Right atrium auricular region (tissue), 2 donors: Measurements from ENCODE around the gene PFDN6. TPM values are rescaled to one million over a fixed set of nuclear protein-coding genes. Genes with fewer than 3 reads are reported as not detected.
A peak's percentile ranks its signal among the peaks of the same experiment; 100 is the strongest.

Experiments
- DNase-seq: peaks from one replicate; pipeline ENCODE4 v3.0.0-alpha.2; 2019; ENCODE audit warnings: low spot score
- H3K27ac ChIP-seq, 2 donors: fragments of 200-600 bp; sonication (generic); 1 replicate in 1 of 2; 2 replicates in 1 of 2; pipeline ENCODE4 v1.5.1; 2016 to 2019
- H3K27me3 ChIP-seq, 2 donors: fragments of 200-600 bp; sonication (generic); one replicate each; pipeline versions ENCODE4 v1.5.1 to v1.6.0; 2017 to 2019
- H3K36me3 ChIP-seq: fragments of 200-600 bp; sonication (generic); one replicate; pipeline ENCODE4 v1.5.1; 2016
- H3K4me1 ChIP-seq, 2 donors: fragments of 200-600 bp; sonication (generic); one replicate each; pipeline versions ENCODE4 v1.5.1 to v1.6.0; 2017 to 2019
- H3K4me3 ChIP-seq, 2 donors: fragments of 200-600 bp; sonication (generic); 1 replicate in 1 of 2; 2 replicates in 1 of 2; pipeline ENCODE4 v1.5.1; 2017 to 2019; ENCODE audit warnings: mild to moderate bottlenecking in 1 of 2, moderate library complexity in 1 of 2
- H3K9me3 ChIP-seq, 2 donors: fragments of 200-600 bp; sonication (generic); one replicate each; pipeline ENCODE4 v1.5.1; 2019
- total RNA-seq, 2 donors: library from RNA; depleted of rRNA; stranded (reverse); fragments of >200 nt; gene quantifications; one replicate each; pipeline ENCODE4 v1.1.0, GENCODE V29; 2016
- TF ChIP-seq, protein P1 (sequence below), 2 donors: fragments of 200-600 bp; sonication (generic); IDR thresholded peaks; one replicate each; pipeline ENCODE4 v1.5.1; 2019; ENCODE audit warnings: antibody characterized with exemption in 2 of 2

The PFDN6 gene
- 10 to 100 TPM; 23.4 to 29.5 TPM for total RNA-seq

DNA sequence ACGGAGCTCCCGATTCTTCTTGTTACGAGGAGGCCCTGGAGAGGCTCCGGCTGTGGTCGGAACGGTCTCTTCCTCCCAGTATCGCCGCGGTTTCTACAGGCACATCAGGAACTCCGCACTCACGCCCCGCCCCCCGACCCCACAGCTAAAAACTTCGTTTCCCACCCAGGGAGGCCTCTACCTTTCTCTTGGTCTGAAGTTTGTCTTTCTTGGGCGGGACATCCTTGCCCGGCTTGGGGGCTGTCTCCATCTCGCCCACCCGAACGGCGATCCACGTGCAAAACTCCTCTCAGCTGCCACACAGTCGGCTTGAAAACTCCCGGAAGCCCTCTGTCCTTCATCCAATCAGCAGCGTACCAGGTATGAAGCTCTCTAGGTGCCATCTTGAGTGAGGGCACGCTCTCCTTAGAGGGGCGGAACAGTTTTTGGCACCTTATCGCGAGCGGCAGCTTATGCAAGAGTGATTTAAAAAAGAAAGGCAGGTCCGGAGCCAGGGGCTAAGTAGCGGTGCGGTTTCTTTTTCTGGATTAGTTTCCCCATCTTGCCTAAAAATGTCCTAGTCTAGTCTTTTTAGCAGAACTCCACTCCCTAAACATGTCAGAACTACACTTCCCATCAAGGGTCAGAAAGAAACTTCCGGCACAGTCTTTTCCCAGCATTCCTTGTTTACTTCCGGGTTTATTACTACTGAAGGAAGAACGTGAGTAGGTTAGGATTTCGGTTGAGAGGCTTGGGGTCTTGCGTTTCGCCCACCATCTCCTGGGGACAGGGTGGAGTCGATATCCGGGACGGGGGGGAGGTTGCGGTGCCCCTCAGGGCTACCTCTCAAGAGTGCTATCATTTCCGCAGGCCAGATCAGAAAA, at the start of gene PFDN6, which contains the start of gene WDR46:
Gene PFDN6 (plus strand): TSS at position 681 of the 863 bp plus-strand sequence. CDS start 256 bp downstream, outside the sequence.
Gene WDR46 (minus strand): TSS at position 319 of the 863 bp plus-strand sequence. CDS start 69 bp downstream, at position 250.
- Histone ChIP-seq H3K27ac (peak within 1 kb of the TSS; percentile 84 to 86), H3K9me3 (no peaks in the 10 kb centered on the region), H3K4me1 (peaks cover 0 to 24% of the 10 kb centered on the region in 2 donors), H3K27me3 (no peaks in the 10 kb centered on the region), H3K36me3 (peaks cover 48% of the 10 kb centered on the region), H3K4me3 (peak within 1 kb of the TSS; percentile 70 to 72)
- DNase-seq, result peak; percentile 89
- TF ChIP-seq, protein P1, sequence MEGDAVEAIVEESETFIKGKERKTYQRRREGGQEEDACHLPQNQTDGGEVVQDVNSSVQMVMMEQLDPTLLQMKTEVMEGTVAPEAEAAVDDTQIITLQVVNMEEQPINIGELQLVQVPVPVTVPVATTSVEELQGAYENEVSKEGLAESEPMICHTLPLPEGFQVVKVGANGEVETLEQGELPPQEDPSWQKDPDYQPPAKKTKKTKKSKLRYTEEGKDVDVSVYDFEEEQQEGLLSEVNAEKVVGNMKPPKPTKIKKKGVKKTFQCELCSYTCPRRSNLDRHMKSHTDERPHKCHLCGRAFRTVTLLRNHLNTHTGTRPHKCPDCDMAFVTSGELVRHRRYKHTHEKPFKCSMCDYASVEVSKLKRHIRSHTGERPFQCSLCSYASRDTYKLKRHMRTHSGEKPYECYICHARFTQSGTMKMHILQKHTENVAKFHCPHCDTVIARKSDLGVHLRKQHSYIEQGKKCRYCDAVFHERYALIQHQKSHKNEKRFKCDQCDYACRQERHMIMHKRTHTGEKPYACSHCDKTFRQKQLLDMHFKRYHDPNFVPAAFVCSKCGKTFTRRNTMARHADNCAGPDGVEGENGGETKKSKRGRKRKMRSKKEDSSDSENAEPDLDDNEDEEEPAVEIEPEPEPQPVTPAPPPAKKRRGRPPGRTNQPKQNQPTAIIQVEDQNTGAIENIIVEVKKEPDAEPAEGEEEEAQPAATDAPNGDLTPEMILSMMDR (IDR thresholded peaks at IDR 0.05), result no peak

DNA sequence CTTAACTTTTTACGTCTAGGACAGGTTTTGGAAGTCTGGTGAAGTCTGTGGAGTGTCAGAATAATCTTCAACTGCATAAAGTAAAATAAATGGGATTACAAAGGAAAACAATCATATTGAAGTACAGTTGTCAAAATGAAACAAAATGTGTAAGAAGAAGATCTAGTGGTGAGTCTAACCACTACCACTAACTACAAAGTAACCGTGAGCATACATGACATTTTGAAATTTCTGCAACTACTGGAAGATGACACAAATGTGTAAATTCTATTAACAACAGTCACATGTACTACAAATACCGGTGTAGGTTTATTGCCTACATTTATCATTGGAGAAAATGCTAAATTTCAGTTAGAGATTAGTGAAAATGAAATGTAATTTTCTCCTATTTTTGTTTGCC, 47.4 kb upstream of the PFDN6 start:
- Histone ChIP-seq H3K27me3 (no peaks in the 10 kb centered on the region), H3K4me1 (no peaks in the 10 kb centered on the region), H3K4me3 (no peak overlapping the region), H3K36me3 (no peaks in the 10 kb centered on the region), H3K9me3 (no peaks in the 10 kb centered on the region), H3K27ac (no peak overlapping the region)
- DNase-seq, result no peak
- TF ChIP-seq, protein P1 (IDR thresholded peaks at IDR 0.05), result no peak

DNA sequence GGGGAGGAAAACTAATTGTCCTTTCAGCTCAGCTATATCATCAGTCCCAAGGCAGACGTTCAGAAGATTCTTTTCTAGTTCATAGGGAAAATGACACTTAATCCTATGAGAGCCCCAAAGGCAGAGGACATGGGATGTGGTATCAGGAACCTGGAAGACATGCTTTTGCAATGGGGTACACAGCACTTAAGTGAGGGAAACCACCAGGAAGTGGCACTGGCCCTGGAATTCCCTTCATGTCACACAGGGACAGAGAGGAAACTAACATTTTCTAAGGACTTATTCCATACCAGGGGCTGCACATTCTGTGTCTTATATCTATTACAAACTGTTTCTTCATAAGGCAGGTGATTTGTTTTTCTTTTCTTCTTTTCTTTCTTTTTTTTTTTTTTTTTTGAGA, 45.9 kb upstream of the PFDN6 start:
- no peaks in the 10 kb centered on the region for H3K36me3 ChIP-seq
- no peak overlapping the region for H3K27ac ChIP-seq
- peaks cover 0 to 7% of the 10 kb centered on the region in 2 donors for H3K4me1 ChIP-seq
- no peaks in the 10 kb centered on the region for H3K9me3 ChIP-seq
- H3K4me3 ChIP-seq, result no peak overlapping the region
- DNase-seq, result no peak
- TF ChIP-seq, protein P1 (IDR thresholded peaks at IDR 0.05), result no peak
- no peaks in the 10 kb centered on the region for H3K27me3 ChIP-seq

DNA sequence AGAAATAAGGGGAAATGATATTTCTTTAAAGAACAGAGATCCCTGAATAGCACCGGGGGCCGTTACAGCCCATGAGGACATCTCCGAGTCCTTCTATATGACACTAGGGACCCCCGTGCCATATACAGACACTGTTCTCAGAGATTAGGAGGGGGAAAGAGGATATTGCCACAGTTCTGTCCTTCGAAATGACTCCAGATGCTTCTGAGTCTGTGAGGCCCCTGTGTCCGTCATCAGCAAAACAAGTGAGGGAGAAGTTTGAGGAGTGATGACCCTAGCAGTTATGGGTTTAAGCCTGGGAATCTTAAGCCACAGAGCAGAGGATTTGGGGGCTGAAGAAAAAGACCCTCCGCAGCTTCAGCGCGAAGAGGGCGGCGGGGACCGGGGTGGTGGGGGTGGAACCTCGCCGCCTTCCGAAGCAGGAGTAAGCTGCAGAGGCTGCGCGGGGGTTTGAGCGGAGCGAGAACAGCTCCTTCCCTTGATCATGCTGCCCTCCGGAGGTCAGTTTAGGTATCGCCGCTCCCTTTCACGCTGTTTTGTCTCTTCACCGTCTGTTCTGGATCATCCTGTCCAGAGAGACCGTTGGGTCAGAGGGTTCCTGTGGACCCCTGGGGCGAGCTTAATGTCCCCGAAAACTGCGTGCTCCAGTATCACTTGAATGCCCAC, 41.3 kb upstream of the PFDN6 start:
- TF ChIP-seq, protein P1 (IDR thresholded peaks at IDR 0.05), result peak; percentile 91 to 98
- no peaks in the 10 kb centered on the region for H3K36me3 ChIP-seq
- H3K4me1 ChIP-seq, result peaks cover 0 to 25% of the 10 kb centered on the region in 2 donors
- H3K4me3 ChIP-seq, result peak overlapping the region; percentile 36 to 62
- H3K27me3 ChIP-seq, result no peaks in the 10 kb centered on the region
- H3K27ac ChIP-seq, result peak overlapping the region; percentile 93 to 95
- peak; percentile 95 for DNase-seq
- H3K9me3 ChIP-seq, result no peaks in the 10 kb centered on the region

DNA sequence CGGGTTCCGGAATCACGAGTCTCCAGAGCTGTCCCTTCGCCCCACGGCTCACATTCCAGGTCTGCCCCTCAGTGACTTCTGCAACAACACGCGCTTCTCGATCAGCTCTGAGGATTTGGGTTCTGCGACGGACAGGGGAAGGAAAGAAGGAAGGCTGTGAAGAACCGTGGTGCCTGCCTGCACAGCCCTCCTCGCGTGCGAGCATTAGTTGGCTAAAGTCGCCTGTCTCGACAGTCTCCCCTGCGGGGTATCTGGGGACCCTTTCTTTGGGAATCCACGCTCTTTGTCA, 40.8 kb upstream of the PFDN6 start:
- Histone ChIP-seq H3K4me3 (peak overlapping the region; percentile 36 to 62), H3K27me3 (no peaks in the 10 kb centered on the region), H3K9me3 (no peaks in the 10 kb centered on the region), H3K27ac (peak overlapping the region; percentile 93 to 95), H3K36me3 (no peaks in the 10 kb centered on the region), H3K4me1 (peaks cover 0 to 25% of the 10 kb centered on the region in 2 donors)
- no peak for DNase-seq
- TF ChIP-seq, protein P1 (IDR thresholded peaks at IDR 0.05), result peak in 1 of 2 donors; percentile 39
